ENCODE measurements around the gene NUTM1.
"Not testable (repeated sequence)": the region's sequence is repeated elsewhere in the genome, so short reads cannot be mapped to it uniquely, and the experiment has no call there.

Gene NUTM1

DNA sequence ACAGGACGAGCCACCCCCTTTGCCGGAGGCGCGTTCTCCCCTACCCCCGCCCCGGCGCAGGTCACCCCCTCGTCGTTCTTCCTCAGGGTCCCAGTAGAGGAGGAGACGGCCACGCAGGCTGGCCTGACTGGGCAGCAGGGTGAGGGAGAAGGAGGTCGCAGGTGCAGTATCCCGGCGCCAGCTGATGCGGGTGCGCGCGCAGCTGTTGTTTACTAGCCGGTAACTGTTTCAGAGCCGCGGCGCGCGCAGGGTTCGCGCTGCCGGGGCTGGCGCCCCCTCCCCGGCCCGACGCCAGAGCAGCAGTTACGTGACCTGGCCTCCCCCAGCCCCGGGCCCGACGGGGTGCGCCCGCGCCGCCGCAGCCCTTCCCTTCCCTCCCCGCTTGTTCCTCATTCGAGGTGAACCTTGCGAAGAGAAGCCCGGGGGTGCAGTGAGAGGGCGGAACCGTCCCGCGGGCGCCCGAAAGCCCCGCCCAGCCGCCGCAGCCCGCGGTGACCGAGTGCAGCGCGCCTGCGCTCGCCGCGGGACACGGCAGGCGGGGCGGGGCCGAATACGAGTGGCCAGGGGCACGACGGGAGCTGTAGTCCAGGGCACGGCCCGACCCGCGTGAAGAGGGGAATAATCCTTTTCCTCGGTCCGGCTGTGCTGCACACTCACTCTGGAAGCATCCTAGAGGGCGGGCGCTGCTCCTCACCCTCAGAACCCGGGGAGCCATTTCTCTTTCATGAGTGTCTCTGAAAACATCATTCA lies 5.4 kb upstream of the NUTM1 start, which contains the start of gene SLC12A6:
Gene SLC12A6 (minus strand): TSS at position 225 of the 750 bp plus-strand sequence. CDS start 1,101 bp downstream, outside the sequence.
- peak; percentile 81 for DNase-seq

GRCh38 chr15:34338347-34338746 lies 4.8 kb upstream of the NUTM1 start:
- no peak for DNase-seq

DNA sequence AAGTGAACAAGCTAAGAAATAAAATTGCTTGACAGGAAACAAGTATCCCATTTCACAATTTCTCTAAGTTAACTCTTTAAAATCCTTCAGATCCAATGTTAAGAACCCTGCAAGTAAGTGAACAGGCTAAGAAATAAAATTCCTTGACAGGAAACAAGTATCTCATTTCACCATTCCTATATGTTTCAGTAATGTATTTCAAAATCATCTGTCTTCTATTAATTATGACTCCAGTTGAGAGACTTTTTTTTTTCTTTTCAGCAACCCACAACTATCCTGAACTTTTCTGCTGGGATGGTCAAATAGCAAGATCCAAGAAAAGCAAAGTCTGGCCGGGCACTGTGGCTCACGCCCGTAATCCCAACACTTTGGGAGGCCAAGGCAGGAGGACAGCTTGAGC lies 3.2 kb upstream of the NUTM1 start:
- no peak for DNase-seq

- DNase-seq, result no peak
Measured at GRCh38 chr15:34341381-34342212, 1.5 kb upstream of the NUTM1 start.

DNA sequence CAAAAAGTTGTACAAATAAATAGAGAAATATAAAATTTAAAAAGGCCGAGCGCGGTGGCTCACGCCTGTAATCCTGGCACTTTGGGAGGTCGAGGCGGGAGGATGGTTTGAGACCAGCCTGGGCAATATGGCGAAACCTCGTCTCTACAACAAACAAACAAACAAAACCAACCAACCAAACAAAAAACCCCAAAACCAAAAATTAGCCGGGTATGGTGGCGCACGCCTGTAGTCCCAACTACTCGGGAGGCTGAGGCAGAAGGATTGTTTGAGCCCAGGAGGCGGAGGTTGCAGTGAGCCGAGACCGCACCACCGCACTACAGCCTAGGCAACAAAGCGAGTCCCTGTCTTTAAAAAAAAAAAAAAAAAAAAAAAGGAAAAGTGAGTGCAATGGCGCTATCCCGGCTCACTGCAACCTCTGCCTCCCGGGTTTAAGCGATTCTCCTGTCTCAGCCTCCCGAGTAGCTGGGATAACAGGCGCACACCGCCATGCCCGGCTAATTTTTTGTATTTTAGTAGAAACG lies 840 bp upstream of the NUTM1 start:
- DNase-seq, result not testable (repeated sequence)

- no peak for DNase-seq
Measured at GRCh38 chr15:34347951-34348638, 5.0 kb downstream of the NUTM1 start.

DNA sequence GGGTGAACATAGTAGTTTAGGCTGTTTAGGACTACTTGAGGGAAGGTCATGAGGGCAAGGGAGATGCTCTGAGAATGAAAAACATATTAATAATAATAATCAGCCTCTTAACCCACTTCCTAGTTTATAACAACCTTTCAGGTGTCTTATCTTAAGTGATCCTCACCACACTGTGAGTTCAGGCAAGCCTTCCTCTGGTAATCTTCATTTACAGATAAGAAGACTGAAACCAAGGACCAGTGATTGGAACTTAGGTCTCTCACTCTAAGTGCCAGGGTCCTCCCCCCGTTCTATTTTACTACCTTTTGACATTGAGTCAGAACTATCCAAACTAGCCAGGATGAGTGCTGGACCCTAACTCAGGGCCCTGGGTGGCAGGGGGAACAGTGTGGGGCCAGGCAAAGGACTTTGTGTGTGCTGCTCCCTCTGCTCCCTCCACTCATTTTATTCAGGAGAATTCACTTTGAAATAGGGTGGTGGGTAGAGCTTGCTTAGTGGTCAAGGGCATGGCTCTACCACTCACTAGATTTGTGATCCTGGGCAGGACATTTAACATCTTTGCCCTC lies 5.7 kb downstream of the NUTM1 start:
- no peak for DNase-seq

GRCh38 chr15:34349769-34350168 lies 6.7 kb downstream of the NUTM1 start:
- no peak for DNase-seq

DNA sequence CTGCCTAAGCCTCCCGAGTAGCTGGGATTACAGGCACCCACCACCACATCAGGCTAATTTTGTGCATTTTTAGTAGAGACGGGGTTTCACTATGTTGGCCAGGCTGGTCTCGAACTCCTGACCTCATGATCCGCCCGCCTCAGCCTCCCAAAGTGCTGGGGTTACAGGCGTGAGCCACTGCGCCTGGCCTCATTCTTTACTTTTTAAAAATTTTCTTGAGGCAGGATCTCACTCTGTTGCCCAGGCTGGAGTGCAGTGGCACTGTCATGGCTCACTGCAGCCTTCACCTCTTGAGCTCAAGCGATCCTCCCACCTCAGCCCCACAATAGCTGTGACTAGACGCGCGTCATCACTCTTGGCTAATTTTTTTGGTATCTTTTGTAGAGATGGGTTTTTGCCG lies 9.9 kb downstream of the NUTM1 start:
- DNase-seq, result not testable (repeated sequence)

GRCh38 chr15:34353627-34354026 lies 10.5 kb downstream of the NUTM1 start:
- DNase-seq, result no peak

DNA sequence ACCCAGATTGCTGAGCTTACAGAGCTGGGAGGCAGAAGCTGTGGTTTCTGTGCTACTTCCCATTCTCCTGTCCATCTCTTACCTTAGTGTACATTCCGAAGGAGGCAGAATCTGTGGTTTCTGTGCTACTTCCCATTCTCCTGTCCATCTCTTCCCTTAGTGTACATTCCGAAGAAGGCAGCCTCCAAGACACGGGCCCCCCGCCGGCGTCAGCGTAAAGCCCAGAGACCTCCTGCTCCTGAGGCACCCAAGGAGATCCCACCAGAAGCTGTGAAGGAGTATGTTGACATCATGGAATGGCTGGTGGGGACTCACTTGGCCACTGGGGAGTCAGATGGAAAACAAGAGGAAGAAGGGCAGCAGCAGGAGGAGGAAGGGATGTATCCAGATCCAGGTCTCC lies 11.2 kb downstream of the NUTM1 start:
- no peak for DNase-seq

- DNase-seq, result no peak
Measured at GRCh38 chr15:34355241-34355640, 12.1 kb downstream of the NUTM1 start.

DNA sequence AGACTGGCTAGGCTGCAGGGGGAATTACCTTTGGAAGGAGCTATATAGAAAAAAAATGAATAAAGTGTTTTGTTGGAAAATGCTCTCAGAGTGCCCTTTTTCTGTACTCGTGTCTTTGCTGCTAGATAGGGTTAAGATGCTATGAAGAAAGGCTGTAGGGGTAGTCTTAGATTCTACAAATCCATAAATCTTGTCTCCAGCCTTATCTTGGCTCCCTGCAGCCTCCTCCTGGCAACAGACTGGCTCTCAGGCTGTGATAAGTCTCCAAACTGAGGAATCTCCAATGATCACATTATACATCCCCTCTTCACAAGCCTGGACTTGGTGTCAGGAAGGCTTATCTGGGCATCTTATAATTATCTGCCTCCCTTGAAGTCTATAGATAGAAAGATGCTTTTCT lies 14.5 kb downstream of the NUTM1 start:
- DNase-seq, result no peak

DNA sequence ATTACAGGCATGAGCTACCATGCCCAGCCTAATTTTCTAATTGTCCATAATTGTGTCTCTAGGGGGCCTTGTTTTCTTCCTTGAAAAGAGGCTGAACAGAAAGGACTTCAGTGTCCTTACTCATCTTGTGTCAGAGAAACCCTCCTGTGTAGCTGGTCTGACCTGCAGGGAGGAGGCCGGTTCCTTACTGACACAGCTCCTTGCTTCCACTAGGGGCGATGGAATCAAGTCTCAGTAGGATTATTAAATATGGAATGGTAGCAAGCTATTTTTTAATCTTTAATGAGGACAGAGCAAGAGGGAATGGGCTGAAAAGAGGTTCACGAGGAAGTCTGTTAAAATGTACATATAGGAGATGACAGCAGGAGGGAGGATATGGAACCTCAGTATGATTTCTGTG lies 15.3 kb downstream of the NUTM1 start:
- DNase-seq, result no peak

DNA sequence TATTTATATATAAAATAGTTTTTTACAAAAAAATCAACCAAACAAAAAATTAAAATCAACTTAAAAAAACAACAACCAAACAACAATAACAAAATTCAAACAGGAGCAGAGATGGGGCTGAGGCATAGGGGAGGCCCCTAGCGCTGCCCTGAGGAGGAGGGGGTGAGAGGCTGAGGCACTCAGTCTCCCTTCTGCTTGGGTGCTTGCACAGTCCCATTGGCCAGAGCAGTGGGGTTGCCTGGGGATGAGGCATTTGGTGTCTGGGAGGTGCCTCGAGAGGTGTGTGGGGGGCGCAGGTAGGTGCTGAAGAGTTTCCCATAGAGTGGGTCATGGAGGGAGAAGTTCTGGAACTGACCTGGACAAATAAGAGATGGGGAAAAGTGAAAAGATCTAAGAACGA lies 15.8 kb downstream of the NUTM1 start:
- DNase-seq, result no peak

GRCh38 chr15:34359416-34359815 lies 16.3 kb downstream of the NUTM1 start:
- no peak for DNase-seq

DNA sequence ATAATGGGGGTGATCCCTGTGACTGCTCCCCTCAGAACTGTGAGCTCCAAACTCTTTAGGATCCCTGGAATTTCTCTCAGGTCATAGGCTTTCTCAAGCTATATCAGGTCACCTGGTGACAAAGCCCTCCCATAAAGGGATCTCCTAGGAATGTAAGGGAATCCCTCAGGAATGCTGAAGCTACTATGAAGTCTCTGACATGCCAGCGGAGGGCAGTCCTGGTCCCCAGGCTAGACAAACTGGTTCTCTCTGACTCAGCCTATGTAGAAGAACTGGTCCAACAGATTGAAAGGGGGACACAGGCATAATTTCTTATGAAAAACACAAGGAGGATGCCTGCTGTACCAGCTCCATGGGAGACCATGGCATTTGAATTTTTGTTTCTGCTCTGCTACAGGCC lies 17.2 kb downstream of the NUTM1 start:
- DNase-seq, result no peak

DNA sequence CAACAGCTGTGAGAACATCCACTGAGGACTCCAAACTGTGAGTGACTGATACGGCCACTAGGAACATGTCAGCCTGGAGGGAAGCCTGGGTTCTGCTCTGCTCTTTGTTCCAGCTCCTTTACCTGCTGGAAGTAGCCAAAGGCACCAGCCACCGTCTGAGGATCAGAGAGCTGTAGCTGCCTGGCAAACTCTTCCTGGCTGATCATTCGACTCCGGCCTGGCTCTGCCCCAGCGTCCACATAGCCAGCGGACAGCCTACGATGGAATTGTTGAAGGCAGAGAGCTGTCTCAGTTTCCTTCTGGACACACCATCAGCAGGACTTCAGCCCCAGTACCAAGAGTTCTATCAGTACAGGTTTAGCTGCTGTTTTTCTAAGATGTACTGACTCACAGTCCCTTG lies 18.2 kb downstream of the NUTM1 start:
- DNase-seq, result no peak

GRCh38 chr15:34362047-34362773 lies 19.1 kb downstream of the NUTM1 start:
- no peak for DNase-seq

DNA sequence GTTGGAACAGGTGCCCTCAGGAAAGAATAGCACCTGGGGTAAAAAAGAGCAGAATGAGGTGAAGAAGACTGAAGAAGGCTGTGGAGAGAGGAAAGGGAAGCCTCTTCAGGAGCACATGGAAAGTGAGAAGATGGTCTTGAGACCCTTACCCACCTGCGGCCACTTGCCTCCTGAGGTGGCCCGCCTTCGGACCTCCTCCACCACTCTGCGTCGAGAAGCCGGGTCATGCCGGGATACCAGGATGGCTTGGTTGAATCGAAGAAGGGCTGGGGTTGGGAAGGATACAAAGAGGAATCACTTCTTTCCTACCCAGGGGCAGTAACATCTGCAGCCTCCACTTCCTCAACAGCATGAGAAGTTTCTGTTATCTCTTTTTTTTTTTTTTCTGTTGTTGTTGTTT lies 20.9 kb downstream of the NUTM1 start:
- DNase-seq, result no peak

- no peak for DNase-seq
Measured at GRCh38 chr15:34365091-34365825, 22.1 kb downstream of the NUTM1 start.

DNA sequence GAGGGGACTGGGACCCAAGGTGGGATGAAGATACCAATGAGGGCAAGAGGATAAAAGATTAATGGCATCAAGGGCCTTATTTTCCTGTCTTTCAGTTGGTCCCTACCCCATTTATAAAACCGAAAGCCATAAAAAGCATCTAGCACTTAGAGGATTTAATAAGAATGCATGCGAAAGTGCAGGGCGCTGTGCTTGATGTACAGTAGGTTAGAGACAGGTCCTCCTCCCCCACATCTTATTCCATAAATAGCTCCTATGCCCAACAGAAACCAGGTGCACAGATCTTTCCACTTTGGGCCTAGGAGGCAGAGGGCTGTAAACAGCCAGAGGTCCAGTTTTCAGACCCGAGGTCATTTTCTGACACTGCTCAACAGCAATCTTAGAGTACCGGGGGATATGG lies 22.7 kb downstream of the NUTM1 start:
- no peak for DNase-seq

Measured in COR-L47 (cell line).